Parathyroid adenoma (tissue), 2 donors: ENCODE measurements around the gene PDE4D.

Experiments
- H2AFZ ChIP-seq: fragments of 300-600 bp; sonication (generic); one replicate; pipeline ENCODE4 v1.7.0; 2017; ENCODE audit warnings: antibody characterized with exemption, mild to moderate bottlenecking
- H3K27ac ChIP-seq: fragments of 300-600 bp; sonication (generic); one replicate; pipeline ENCODE4 v1.7.0; 2017
- H3K27me3 ChIP-seq: fragments of 300-600 bp; sonication (generic); one replicate; pipeline ENCODE4 v1.7.0; 2017; ENCODE audit warnings: low read length; ENCODE audit not compliant: control insufficient read depth, insufficient read depth
- H3K36me3 ChIP-seq: fragments of 300-600 bp; sonication (generic); one replicate; pipeline ENCODE4 v1.7.0; 2017; ENCODE audit warnings: low read length; ENCODE audit not compliant: control insufficient read depth, insufficient read depth
- H3K4me1 ChIP-seq: fragments of 300-600 bp; sonication (generic); one replicate; pipeline ENCODE4 v1.7.0; 2017; ENCODE audit warnings: control low read depth
- H3K4me2 ChIP-seq: fragments of 300-600 bp; sonication (generic); one replicate; pipeline ENCODE4 v1.7.0; 2017; ENCODE audit warnings: low read length
- H3K4me3 ChIP-seq: fragments of 300-600 bp; sonication (generic); one replicate; pipeline ENCODE4 v1.7.0; 2017; ENCODE audit warnings: low read depth, low read length
- H3K79me2 ChIP-seq: fragments of 300-600 bp; sonication (generic); one replicate; pipeline ENCODE4 v1.7.0; 2017; ENCODE audit warnings: control low read depth
- H3K9ac ChIP-seq: fragments of 300-600 bp; sonication (generic); one replicate; pipeline ENCODE4 v1.7.0; 2017; ENCODE audit warnings: mild to moderate bottlenecking
- H3K9me3 ChIP-seq: fragments of 300-600 bp; sonication (generic); one replicate; pipeline ENCODE4 v1.7.0; 2017; ENCODE audit warnings: low read length; ENCODE audit not compliant: control insufficient read depth
- CTCF ChIP-seq: fragments of 300-600 bp; sonication (generic); IDR thresholded peaks from one replicate; pipeline ENCODE4 v1.7.0; 2017; ENCODE audit warnings: antibody characterized with exemption, mild to moderate bottlenecking
- donor health status: primary hyperparathyroidism.

PDE4D gene

DNA sequence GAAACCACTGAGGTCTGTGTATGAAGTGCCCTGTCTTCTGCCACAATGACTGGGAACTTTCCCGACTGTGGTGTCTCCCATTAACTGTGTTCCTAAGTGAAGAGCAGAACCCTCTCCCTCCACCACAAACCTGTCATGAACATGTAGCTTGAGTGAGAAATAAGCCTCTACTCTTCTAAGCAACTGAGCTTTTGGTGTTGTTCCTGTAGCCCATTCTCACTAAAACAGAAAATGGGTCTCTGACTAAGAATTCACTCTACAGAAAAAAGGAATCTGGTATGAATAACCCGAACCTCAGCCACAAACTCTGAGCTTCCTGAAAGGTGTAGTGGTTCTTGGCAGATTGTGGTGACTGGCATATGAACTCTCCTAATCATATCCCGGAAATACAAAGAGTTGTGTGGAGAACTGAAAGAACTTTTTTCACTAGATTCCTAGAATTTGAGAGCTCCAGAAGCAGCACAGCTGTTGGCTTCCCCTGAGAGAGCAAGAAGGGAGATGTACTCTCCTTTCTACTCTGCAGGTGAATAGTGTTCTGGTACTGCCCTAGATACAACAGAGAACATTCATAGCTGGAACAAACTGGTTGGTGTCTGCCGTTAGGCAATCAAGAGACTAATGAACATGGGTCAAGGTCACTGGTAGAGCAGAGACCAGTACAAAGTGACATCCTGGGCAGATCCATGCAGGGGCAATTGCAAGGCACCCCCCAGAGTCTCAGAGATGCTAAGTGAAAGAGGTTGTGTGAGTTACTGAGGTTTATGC is 283.8 kb downstream of the PDE4D start:
- H3K79me2 ChIP-seq = no peaks in the 10 kb centered on the region
- TF ChIP-seq CTCF = no peak
- no peak overlapping the region for H2AFZ ChIP-seq
- no peaks in the 10 kb centered on the region for H3K9me3 ChIP-seq
- H3K4me3 ChIP-seq = no peak overlapping the region
- no peak overlapping the region for H3K27ac ChIP-seq
- no peaks in the 10 kb centered on the region for H3K4me1 ChIP-seq
- no peaks in the 10 kb centered on the region for H3K36me3 ChIP-seq
- H3K9ac ChIP-seq = no peak overlapping the region
- H3K27me3 ChIP-seq = no peaks in the 10 kb centered on the region
- no peak overlapping the region for H3K4me2 ChIP-seq

- Histone ChIP-seq H3K27me3 (no peaks in the 10 kb centered on the region), H2AFZ (no peak overlapping the region), H3K36me3 (no peaks in the 10 kb centered on the region), H3K9me3 (no peaks in the 10 kb centered on the region), H3K79me2 (no peaks in the 10 kb centered on the region), H3K4me1 (no peaks in the 10 kb centered on the region), H3K4me3 (no peak overlapping the region), H3K9ac (no peak overlapping the region), H3K4me2 (no peak overlapping the region), H3K27ac (no peak overlapping the region)
- no peak for TF ChIP-seq CTCF
Measured at GRCh38 chr5:59608745-59609144, 284.8 kb downstream of the PDE4D start.

DNA sequence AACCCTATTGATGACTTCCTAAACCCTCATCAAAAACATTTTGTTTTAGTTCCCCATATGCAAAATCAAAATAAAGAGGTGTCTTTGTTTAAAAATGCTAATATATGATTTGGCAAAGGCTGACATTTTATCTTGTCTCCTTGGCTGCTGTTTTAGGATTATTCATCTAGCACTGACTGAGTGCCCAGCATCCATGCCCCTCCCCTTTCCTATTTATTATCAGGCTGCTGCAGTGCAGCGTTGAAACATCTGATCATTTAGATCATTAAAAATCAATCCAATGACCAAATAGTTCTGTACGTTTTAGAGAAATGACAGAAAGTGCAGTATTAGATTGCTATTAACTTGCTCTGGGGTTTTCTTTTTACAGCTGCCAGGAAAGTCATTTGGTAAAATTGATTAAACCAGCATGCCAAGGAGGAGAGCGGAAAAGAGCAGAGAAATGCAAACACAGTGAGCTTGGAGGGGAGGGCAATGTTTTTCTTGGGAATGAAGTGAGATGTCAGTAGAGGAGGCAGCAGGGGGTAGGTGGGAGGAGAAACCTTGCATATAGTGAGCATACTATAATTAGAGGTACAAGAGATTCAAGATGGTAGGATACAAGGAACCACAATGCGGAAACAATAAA is 286.3 kb downstream of the PDE4D start:
- Histone ChIP-seq H3K9me3 (no peaks in the 10 kb centered on the region), H2AFZ (peak overlapping the region; percentile 19), H3K36me3 (no peaks in the 10 kb centered on the region), H3K79me2 (no peaks in the 10 kb centered on the region), H3K4me3 (no peak overlapping the region), H3K4me2 (no peak overlapping the region), H3K4me1 (no peaks in the 10 kb centered on the region), H3K9ac (no peak overlapping the region), H3K27me3 (no peaks in the 10 kb centered on the region), H3K27ac (no peak overlapping the region)
- TF ChIP-seq CTCF = no peak

DNA sequence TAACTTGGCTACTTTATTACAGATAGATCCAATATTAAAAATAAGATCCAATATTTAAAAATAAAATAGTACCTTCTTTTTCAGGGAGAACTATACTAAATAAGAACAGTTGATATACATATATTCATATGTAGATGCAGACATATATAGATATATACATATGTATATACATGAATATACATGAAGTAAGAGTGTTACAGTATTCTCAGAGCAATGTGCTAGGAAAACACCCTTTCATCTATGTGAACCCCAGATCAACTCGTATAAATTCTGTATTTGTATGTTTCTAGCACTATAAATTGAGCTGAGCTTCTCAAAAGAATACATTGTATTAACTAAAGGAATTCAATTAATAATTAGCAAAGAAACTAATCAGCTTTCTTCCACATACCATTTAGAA is 287.6 kb downstream of the PDE4D start:
- no peak overlapping the region for H3K27ac ChIP-seq
- no peak for TF ChIP-seq CTCF
- H3K4me3 ChIP-seq = no peak overlapping the region
- H3K4me2 ChIP-seq = no peak overlapping the region
- no peak overlapping the region for H3K9ac ChIP-seq
- H3K27me3 ChIP-seq = no peaks in the 10 kb centered on the region
- peaks cover 2% of the 10 kb centered on the region for H3K4me1 ChIP-seq
- H3K79me2 ChIP-seq = no peaks in the 10 kb centered on the region
- no peaks in the 10 kb centered on the region for H3K9me3 ChIP-seq
- no peak overlapping the region for H2AFZ ChIP-seq
- no peaks in the 10 kb centered on the region for H3K36me3 ChIP-seq

DNA sequence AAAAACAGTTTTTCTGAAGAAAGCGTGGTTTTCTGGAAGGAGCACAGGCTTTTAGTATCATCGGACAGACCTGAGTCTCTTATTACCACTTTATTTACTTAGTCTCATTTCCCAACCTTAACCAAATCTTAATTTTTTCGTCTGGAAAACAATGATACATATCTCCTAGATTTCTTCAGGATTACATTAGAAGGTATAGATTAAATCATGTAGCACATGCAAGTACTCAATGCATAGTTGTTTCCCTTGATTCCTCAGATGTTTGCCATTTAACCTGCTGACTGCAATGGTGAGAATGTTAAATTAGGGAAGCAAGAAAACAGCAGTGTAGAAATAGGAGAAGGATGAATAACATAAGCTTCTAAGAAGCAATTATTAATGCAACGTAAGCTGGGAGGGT is 289.4 kb downstream of the PDE4D start:
- no peaks in the 10 kb centered on the region for H3K36me3 ChIP-seq
- H3K4me2 ChIP-seq = no peak overlapping the region
- no peak overlapping the region for H3K9ac ChIP-seq
- no peaks in the 10 kb centered on the region for H3K27me3 ChIP-seq
- H3K27ac ChIP-seq = no peak overlapping the region
- peaks cover 3% of the 10 kb centered on the region for H3K4me1 ChIP-seq
- no peak overlapping the region for H3K4me3 ChIP-seq
- no peaks in the 10 kb centered on the region for H3K9me3 ChIP-seq
- H2AFZ ChIP-seq = no peak overlapping the region
- no peaks in the 10 kb centered on the region for H3K79me2 ChIP-seq
- no peak for TF ChIP-seq CTCF
